ENCODE measurements around the gene TRAF2. TPM values are rescaled to one million over a fixed set of nuclear protein-coding genes. Genes with fewer than 3 reads are reported as not detected.

The TRAF2 gene
- total RNA-seq, 1 donor = 7.9 TPM

- DNase-seq (ENCODE audit: low read depth) = no peak
- TF ChIP-seq CTCF (IDR thresholded peaks at IDR 0.05; ENCODE audit: insufficient read depth, low read length) = no peak
- no peak overlapping the region for H3K4me3 ChIP-seq (ENCODE audit: low read depth, low read length)
These were observed 33.8 kb downstream of the TRAF2 start for GRCh38 chr9:136920069-136920468.

GRCh38 chr9:136920734-136921231 is 34.5 kb downstream of the TRAF2 start:
- TF ChIP-seq CTCF (IDR thresholded peaks at IDR 0.05; ENCODE audit: insufficient read depth, low read length) = no peak
- no peak overlapping the region for H3K4me3 ChIP-seq (ENCODE audit: low read depth, low read length)
- no peak for DNase-seq (ENCODE audit: low read depth)

GRCh38 chr9:136921307-136921706 is 35.0 kb downstream of the TRAF2 start:
- no peak for DNase-seq (ENCODE audit: low read depth)
- no peak overlapping the region for H3K4me3 ChIP-seq (ENCODE audit: low read depth, low read length)
- TF ChIP-seq CTCF (IDR thresholded peaks at IDR 0.05; ENCODE audit: insufficient read depth, low read length) = no peak

GRCh38 chr9:136921718-136922117 is 35.4 kb downstream of the TRAF2 start:
- no peak overlapping the region for H3K4me3 ChIP-seq (ENCODE audit: low read depth, low read length)
- DNase-seq (ENCODE audit: low read depth) = no peak
- TF ChIP-seq CTCF (IDR thresholded peaks at IDR 0.05; ENCODE audit: insufficient read depth, low read length) = no peak

- no peak for DNase-seq (ENCODE audit: low read depth)
- H3K4me3 ChIP-seq (ENCODE audit: low read depth, low read length) = no peak overlapping the region
- no peak for TF ChIP-seq CTCF (IDR thresholded peaks at IDR 0.05; ENCODE audit: insufficient read depth, low read length)
These were observed 36.2 kb downstream of the TRAF2 start for GRCh38 chr9:136922540-136922939.

- TF ChIP-seq CTCF (IDR thresholded peaks at IDR 0.05; ENCODE audit: insufficient read depth, low read length) = no peak
- H3K4me3 ChIP-seq (ENCODE audit: low read depth, low read length) = no peak overlapping the region
- no peak for DNase-seq (ENCODE audit: low read depth)
These were observed 37.6 kb downstream of the TRAF2 start for GRCh38 chr9:136923881-136924280.
